ENCODE measurements around the gene IGFALS. TPM values are rescaled to one million over a fixed set of nuclear protein-coding genes. Genes with fewer than 3 reads are reported as not detected.

IGFALS gene
- total RNA-seq, 1 donor from 2014 or later = 93.9 TPM

- ATAC-seq = no peak
- DNase-seq (ENCODE audit: low spot score) = no peak
Measured at GRCh38 chr16:1778200-1779179, 15.0 kb downstream of the IGFALS start.

- DNase-seq (ENCODE audit: low spot score) = no peak
- no peak for ATAC-seq
Measured at GRCh38 chr16:1777375-1778199, 15.9 kb downstream of the IGFALS start.

GRCh38 chr16:1776991-1777374 is 16.5 kb downstream of the IGFALS start:
- no peak for DNase-seq (ENCODE audit: low spot score)
- no peak for ATAC-seq

- no peak for ATAC-seq
- DNase-seq (ENCODE audit: low spot score) = no peak
Measured at GRCh38 chr16:1776672-1776955, 16.9 kb downstream of the IGFALS start.

GRCh38 chr16:1775846-1776671 is 17.4 kb downstream of the IGFALS start:
- ATAC-seq (no peak), DNase-seq (ENCODE audit: low spot score) (no peak)

- no peak for ATAC-seq
Measured at GRCh38 chr16:1775006-1775845, 18.3 kb downstream of the IGFALS start.

GRCh38 chr16:1774448-1774780 is 19.1 kb downstream of the IGFALS start:
- no peak for ATAC-seq
- DNase-seq (ENCODE audit: low spot score) = no peak

More at GRCh38 chr16:1775006-1775845, 18.3 kb downstream of the IGFALS start:
- DNase-seq (ENCODE audit: low spot score) = no peak

GRCh38 chr16:1773703-1774447 is 19.6 kb downstream of the IGFALS start:
- ATAC-seq = peak; percentile 20
- DNase-seq (ENCODE audit: low spot score) = peak; percentile 75

GRCh38 chr16:1772908-1773702 is 20.4 kb downstream of the IGFALS start, which contains the start of gene MRPS34:
MRPS34 (minus strand) TSS chr16:1773134; CDS start chr16:1773119, 15 bp downstream.
- ATAC-seq = peak; percentile 72
- DNase-seq (ENCODE audit: low spot score) = peak; percentile 87

GRCh38 chr16:1772362-1772907 is 21.1 kb downstream of the IGFALS start, which contains the start of gene EME2:
EME2 (plus strand) TSS chr16:1772810; CDS start chr16:1773228, 418 bp downstream.
- peak; percentile 15 for ATAC-seq
- peak; percentile 48 for DNase-seq (ENCODE audit: low spot score)

- DNase-seq (ENCODE audit: low spot score) (peak; percentile 48), ATAC-seq (no peak)
Measured at GRCh38 chr16:1771864-1772361, 21.6 kb downstream of the IGFALS start.

- ATAC-seq = peak; percentile 54
- DNase-seq (ENCODE audit: low spot score) = peak; percentile 82
Measured at GRCh38 chr16:1771188-1771863, 22.2 kb downstream of the IGFALS start, which contains the start of gene NME3. NME3 (minus strand) TSS chr16:1771543; CDS start chr16:1771534, 9 bp downstream.

GRCh38 chr16:1770328-1771187 is 22.9 kb downstream of the IGFALS start:
- DNase-seq (ENCODE audit: low spot score) (peak; percentile 79), ATAC-seq (peak; percentile 21)

GRCh38 chr16:1769402-1770300 is 23.9 kb downstream of the IGFALS start:
- DNase-seq (ENCODE audit: low spot score) = no peak
- no peak for ATAC-seq

- no peak for DNase-seq (ENCODE audit: low spot score)
- no peak for ATAC-seq
Measured at GRCh38 chr16:1768767-1769401, 24.6 kb downstream of the IGFALS start.

Measured in left lobe of liver (tissue), 2 donors.